ENCODE results near the gene PUS10.

Gene PUS10

GRCh38 chr2:60959501-60959900 lies 58.6 kb downstream of the PUS10 start:
- no peak for TF ChIP-seq MAX (IDR thresholded peaks at IDR 0.05; ENCODE audit: low read depth, low read length)
- no peak for TF ChIP-seq CTCF (IDR thresholded peaks at IDR 0.05; ENCODE audit: low read depth, low read length)
- TF ChIP-seq POLR2A (IDR thresholded peaks at IDR 0.05; ENCODE audit: extremely low read depth, insufficient read length): no peak
- no peak for TF ChIP-seq MYC (IDR thresholded peaks at IDR 0.05; ENCODE audit: low read depth, low read length)
- DNase-seq (ENCODE audit: low read depth): no peak
- H3K4me3 ChIP-seq (ENCODE audit: low read depth, low read length): no peak overlapping the region

- TF ChIP-seq MYC (IDR thresholded peaks at IDR 0.05; ENCODE audit: low read depth, low read length) (no peak), MAX (IDR thresholded peaks at IDR 0.05; ENCODE audit: low read depth, low read length) (no peak), CTCF (IDR thresholded peaks at IDR 0.05; ENCODE audit: low read depth, low read length) (no peak), POLR2A (IDR thresholded peaks at IDR 0.05; ENCODE audit: extremely low read depth, insufficient read length) (no peak)
- no peak for DNase-seq (ENCODE audit: low read depth)
- no peak overlapping the region for H3K4me3 ChIP-seq (ENCODE audit: low read depth, low read length)
These were observed 59.3 kb downstream of the PUS10 start for GRCh38 chr2:60958800-60959199.

GRCh38 chr2:60958361-60958760 lies 59.7 kb downstream of the PUS10 start:
- no peak overlapping the region for H3K4me3 ChIP-seq (ENCODE audit: low read depth, low read length)
- no peak for DNase-seq (ENCODE audit: low read depth)
- TF ChIP-seq MAX (IDR thresholded peaks at IDR 0.05; ENCODE audit: low read depth, low read length) (no peak), CTCF (IDR thresholded peaks at IDR 0.05; ENCODE audit: low read depth, low read length) (no peak), MYC (IDR thresholded peaks at IDR 0.05; ENCODE audit: low read depth, low read length) (no peak), POLR2A (IDR thresholded peaks at IDR 0.05; ENCODE audit: extremely low read depth, insufficient read length) (no peak)

GRCh38 chr2:60957643-60958042 lies 60.4 kb downstream of the PUS10 start:
- H3K4me3 ChIP-seq (ENCODE audit: low read depth, low read length): no peak overlapping the region
- DNase-seq (ENCODE audit: low read depth): no peak
- no peak for TF ChIP-seq MAX (IDR thresholded peaks at IDR 0.05; ENCODE audit: low read depth, low read length)
- TF ChIP-seq CTCF (IDR thresholded peaks at IDR 0.05; ENCODE audit: low read depth, low read length): no peak
- TF ChIP-seq MYC (IDR thresholded peaks at IDR 0.05; ENCODE audit: low read depth, low read length): no peak
- no peak for TF ChIP-seq POLR2A (IDR thresholded peaks at IDR 0.05; ENCODE audit: extremely low read depth, insufficient read length)

DNA sequence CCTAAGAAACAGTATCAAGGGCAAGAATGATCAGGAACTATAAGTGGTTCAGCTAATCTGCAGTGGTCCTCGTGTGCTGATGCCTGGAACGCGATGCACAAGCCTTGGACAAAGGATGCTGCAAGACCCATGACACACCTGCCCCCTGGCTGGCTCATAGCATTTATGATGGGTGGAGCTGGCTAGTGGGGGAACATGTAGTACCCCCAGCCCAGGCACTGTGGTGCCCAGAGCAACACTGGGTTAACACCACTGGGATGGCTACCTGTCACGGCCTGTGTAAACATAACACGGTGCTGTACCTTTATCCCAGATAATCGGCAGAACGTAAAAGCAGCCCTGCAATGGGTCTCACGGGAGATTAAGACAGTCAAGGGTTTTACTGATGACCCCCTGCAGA lies 60.8 kb downstream of the PUS10 start:
- no peak for DNase-seq (ENCODE audit: low read depth)
- TF ChIP-seq POLR2A (IDR thresholded peaks at IDR 0.05; ENCODE audit: extremely low read depth, insufficient read length) (no peak), CTCF (IDR thresholded peaks at IDR 0.05; ENCODE audit: low read depth, low read length) (no peak), MYC (IDR thresholded peaks at IDR 0.05; ENCODE audit: low read depth, low read length) (no peak), MAX (IDR thresholded peaks at IDR 0.05; ENCODE audit: low read depth, low read length) (no peak)
- no peak overlapping the region for H3K4me3 ChIP-seq (ENCODE audit: low read depth, low read length)

- no peak for TF ChIP-seq CTCF (IDR thresholded peaks at IDR 0.05; ENCODE audit: low read depth, low read length)
- no peak for TF ChIP-seq POLR2A (IDR thresholded peaks at IDR 0.05; ENCODE audit: extremely low read depth, insufficient read length)
- no peak for TF ChIP-seq MYC (IDR thresholded peaks at IDR 0.05; ENCODE audit: low read depth, low read length)
- no peak for TF ChIP-seq MAX (IDR thresholded peaks at IDR 0.05; ENCODE audit: low read depth, low read length)
These were observed 63.9 kb downstream of the PUS10 start for GRCh38 chr2:60954139-60954538.

More at GRCh38 chr2:60954139-60954538, 63.9 kb downstream of the PUS10 start:
- no peak overlapping the region for H3K4me3 ChIP-seq (ENCODE audit: low read depth, low read length)
- DNase-seq (ENCODE audit: low read depth): no peak

Measured in NB4 (cell line).